ENCODE results near the gene MISP.
"Not testable (repeated sequence)": the region's sequence is repeated elsewhere in the genome, so short reads cannot be mapped to it uniquely, and the experiment has no call there.

MISP gene

GRCh38 chr19:725461-726089 is 25.3 kb upstream of the MISP start:
- DNase-seq (ENCODE audit: low read depth in 2 of 2): no peak

- no peak for DNase-seq (ENCODE audit: low read depth in 2 of 2)
Observed at GRCh38 chr19:726993-727956, 23.6 kb upstream of the MISP start.

DNA sequence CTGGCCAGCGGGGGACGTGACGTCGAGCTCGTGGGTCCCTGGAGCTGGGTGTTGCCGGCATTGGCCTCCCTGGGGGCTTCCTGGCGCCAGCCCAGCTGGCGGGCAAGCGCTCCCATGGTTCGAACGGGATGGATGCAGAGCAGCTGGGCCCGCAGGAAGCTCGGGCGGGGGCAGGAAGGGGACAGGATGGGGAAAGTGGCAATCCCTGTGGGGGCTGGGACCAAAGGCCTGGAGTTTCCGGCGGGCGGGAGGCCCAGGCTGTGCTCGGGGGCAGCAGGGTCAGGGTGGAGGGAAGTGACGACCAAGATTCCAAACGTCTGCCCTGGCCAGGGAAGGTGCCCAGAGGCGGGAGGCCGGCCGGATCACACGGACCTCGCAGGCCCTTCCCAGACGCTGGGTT is 22.9 kb upstream of the MISP start:
- no peak for DNase-seq (ENCODE audit: low read depth in 2 of 2)

DNA sequence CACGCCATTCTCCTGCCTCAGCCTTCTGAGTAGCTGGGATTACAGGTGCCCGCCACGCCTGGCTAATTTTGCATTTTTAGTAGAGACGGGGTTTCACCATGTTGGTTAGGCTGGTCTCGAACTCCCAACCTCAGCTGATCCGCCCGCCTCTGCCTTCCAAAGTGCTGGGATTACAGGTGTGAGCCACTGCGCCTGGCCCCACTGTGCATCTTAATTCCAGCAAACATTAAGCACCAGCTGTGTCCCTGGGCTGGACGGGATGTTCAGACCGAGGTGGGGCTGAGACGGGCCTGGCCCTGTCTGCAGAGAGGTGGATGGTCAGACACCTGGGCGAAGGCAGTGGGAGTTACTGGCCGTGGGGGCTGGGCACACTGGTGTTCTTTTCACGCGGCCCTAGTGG is 21.3 kb upstream of the MISP start:
- DNase-seq (ENCODE audit: low read depth in 2 of 2): not testable (repeated sequence)

- no peak for DNase-seq (ENCODE audit: low read depth in 2 of 2)
Observed at GRCh38 chr19:729965-730668, 20.8 kb upstream of the MISP start.

- no peak for DNase-seq (ENCODE audit: low read depth in 2 of 2)
Observed at GRCh38 chr19:731000-731399, 19.9 kb upstream of the MISP start.

DNA sequence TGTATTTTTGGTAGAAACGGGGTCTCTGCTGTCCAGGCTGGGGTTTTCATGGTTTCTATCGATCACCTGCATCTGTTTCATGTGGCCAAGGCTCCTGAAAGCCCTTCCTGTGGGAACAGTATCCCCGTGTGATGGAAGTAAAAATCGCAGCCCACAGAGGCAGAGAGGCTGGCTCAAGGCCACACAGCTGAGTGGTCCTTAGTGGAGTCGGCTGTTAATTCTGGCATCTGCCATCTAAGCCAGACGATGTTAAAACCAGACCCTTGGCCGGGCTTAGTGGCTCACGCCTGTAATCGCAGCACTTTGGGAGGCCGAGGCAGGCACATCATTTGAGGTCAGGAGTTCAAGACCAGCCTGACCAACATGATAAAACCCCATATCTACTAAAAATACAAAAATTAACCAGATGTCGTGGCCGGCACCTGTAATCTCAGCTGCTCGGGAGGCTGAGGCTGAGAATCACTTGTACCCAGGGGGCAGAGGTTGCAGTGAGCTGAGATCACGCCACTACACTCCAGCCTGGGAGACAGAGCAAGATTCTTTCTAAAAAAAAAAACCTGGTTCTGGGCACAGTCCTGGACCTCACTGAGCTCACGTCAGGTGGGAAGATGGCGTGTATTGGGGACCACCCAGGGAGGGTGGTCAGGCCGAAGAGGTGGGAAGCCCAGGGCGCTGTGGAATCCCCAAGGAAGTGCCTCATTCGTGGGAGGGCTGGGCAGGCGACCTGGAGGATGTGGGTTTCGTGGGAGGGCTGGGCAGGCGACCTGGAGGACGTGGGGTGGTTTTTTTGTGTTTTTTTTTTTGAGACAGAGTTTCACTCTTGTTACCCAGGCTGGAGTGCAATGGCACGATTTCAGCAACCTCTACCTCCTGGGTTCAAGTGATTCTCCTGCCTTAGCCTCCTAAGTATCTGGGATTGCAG is 18.5 kb upstream of the MISP start:
- DNase-seq (ENCODE audit: low read depth in 2 of 2): no peak

GRCh38 chr19:734716-735115 is 16.2 kb upstream of the MISP start:
- no peak for DNase-seq (ENCODE audit: low read depth in 2 of 2)

DNA sequence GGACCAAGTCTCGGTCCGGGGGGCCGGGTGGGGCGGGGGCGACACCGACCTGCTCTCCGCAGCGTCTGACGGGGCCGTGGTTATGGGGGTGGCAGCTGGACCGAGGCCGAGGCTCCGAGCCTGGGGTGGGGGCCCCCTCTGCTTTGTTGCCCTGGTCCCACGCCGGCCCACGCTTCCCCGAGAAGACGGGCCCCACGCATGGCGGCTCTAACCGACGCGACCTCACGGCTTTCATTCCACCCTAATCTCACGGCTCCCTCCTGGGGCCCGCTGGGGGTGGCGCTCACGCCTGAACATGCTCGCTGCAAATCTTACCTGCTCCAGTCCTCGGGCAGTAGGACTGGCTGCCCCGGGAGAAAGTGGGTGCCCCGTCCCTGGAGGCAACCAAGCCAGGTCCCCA is 14.8 kb upstream of the MISP start:
- DNase-seq (ENCODE audit: low read depth in 2 of 2): no peak

- DNase-seq (ENCODE audit: low read depth in 2 of 2): peak; percentile 24 to 47
Observed at GRCh38 chr19:737591-738093, 13.3 kb upstream of the MISP start.

DNA sequence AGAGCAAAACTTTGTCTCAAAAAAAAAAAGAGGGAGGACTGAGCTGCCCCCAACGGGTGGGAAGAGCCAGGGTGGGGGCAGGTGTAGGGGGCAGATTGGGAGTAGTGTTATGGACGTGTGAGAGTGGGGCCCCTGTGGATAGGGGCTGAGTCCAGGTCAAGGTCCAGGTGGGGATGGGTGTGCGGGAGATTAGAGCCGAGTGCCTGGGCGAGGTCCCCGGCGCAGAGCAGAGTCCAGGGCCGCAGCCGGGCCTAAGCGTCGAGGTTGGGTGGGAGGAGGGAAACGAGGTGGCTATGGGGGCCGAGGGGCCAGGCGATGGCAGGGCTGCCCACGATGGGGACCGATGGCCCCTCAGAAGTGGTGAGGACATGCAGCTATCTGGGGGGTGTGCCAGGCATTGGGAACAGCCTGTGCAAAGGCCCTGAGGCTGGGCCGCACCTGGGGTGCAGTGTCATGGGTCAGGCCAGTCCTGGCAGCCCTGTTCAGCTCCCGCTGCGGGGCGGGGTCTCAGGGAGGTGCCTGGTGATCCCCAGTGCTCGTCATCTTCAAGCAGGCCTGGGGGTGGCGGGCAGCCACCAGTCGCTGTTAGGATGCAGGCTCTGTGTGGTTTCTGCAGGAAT is 12.3 kb upstream of the MISP start:
- DNase-seq (ENCODE audit: low read depth in 2 of 2): no peak

- no peak for DNase-seq (ENCODE audit: low read depth in 2 of 2)
Observed at GRCh38 chr19:739998-740715, 10.8 kb upstream of the MISP start.

GRCh38 chr19:740816-741505 is 10.0 kb upstream of the MISP start:
- DNase-seq (ENCODE audit: low read depth in 2 of 2): not testable (repeated sequence)

- DNase-seq (ENCODE audit: low read depth in 2 of 2): no peak
Observed at GRCh38 chr19:741506-742131, 9.3 kb upstream of the MISP start.

- no peak for DNase-seq (ENCODE audit: low read depth in 2 of 2)
Observed at GRCh38 chr19:742540-743075, 8.3 kb upstream of the MISP start.

DNA sequence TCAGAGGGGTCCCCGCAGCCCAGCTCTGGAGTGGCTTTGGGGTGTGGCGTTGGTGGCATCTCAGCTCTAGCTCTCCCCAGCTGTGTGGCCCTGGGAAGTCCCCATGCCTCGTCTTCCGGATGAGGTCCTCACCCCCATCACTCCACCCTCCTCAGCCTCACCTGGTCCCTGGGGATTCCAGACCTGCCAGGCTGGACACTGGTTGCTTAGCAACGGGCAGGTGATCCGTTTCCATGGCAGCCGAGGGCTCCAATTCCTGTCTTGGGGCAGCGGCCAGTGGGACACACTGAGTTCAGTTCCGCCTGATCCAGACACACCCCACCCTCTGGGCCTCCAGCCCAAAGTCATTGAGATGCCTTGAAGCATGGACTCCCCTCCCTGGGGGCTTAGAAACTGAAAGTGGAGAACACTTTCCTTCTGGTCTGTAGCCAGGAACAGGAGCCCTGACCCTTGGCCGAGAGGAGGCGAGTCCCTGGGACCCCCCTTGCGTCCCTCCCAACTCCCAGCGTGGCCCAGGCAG is 7.7 kb upstream of the MISP start:
- no peak for DNase-seq (ENCODE audit: low read depth in 2 of 2)

GRCh38 chr19:745138-745537 is 5.8 kb upstream of the MISP start:
- not testable (repeated sequence) for DNase-seq (ENCODE audit: low read depth in 2 of 2)

DNA sequence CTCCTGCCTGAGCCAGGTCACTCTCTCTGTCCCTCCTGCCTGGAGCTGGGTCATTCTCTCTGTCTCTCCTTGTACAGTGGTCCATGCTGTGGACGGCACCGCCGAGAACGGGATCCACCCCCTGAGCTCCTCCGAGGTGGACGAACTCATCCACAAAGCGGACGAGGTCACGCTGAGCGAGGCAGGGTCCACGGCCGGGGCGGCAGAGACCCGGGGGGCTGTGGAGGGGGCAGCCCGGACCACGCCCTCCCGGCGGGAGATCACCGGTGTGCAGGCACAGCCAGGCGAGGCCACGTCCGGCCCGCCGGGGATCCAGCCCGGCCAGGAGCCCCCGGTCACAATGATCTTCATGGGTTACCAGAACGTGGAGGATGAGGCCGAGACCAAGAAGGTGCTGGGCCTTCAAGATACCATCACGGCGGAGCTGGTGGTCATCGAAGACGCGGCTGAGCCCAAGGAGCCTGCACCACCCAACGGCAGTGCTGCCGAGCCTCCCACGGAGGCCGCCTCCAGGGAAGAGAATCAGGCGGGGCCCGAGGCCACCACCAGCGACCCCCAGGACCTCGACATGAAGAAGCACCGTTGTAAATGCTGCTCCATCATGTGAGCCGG is 4.6 kb upstream of the MISP start:
- DNase-seq (ENCODE audit: low read depth in 2 of 2): no peak

Measured in stimulated activated CD8-positive, alpha-beta memory T cell treated with anti-CD3 and anti-CD28 coated beads, Interleukin-2, amount 100 ng/mL, for 1 hour (primary cell).